Small intestine (tissue), 7 donors: ENCODE data around the gene KLHL42. TPM values are rescaled to one million over a fixed set of nuclear protein-coding genes. Genes with fewer than 3 reads are reported as not detected.
"Not testable (repeated sequence)": the region's sequence is repeated elsewhere in the genome, so short reads cannot be mapped to it uniquely, and the experiment has no call there.

Source experiments
- DNase-seq, 2 donors: peaks; one replicate each; pipeline versions ENCODE4 v3.0.0 to v3.0.0-alpha.2; 2013
- FAIRE-seq: peaks from 2 replicates; lab custom pipeline; 2012; peaks lifted over from hg19 to GRCh38; lab: Jason Lieb, UNC
- H3K27ac ChIP-seq, 3 donors: one replicate each; pipeline ENCODE4 v1.5.1; 2013; ENCODE audit warnings: low read length in 2 of 3, mild to moderate bottlenecking in 2 of 3, control low read depth in 1 of 3, inconsistent platforms in 1 of 3, low read depth in 1 of 3, moderate library complexity in 1 of 3
- H3K27me3 ChIP-seq, 3 donors: one replicate each; pipeline ENCODE4 v1.6.1; 2013; ENCODE audit warnings: low read length in 3 of 3, inconsistent platforms in 1 of 3; ENCODE audit not compliant: control insufficient read depth in 3 of 3, insufficient read depth in 3 of 3
- H3K36me3 ChIP-seq, 3 donors: one replicate each; pipeline ENCODE4 v1.6.1; 2013; ENCODE audit warnings: low read length in 3 of 3, inconsistent platforms in 1 of 3, low read depth in 1 of 3, mild to moderate bottlenecking in 1 of 3, moderate library complexity in 1 of 3; ENCODE audit not compliant: control insufficient read depth in 3 of 3, insufficient read depth in 2 of 3
- H3K4me1 ChIP-seq, 3 donors: one replicate each; pipeline ENCODE4 v1.6.1; 2013; ENCODE audit warnings: low read length in 2 of 3, inconsistent platforms in 1 of 3, low read depth in 1 of 3, mild to moderate bottlenecking in 1 of 3, moderate library complexity in 1 of 3; ENCODE audit not compliant: control insufficient read depth in 3 of 3, insufficient read depth in 2 of 3
- H3K4me3 ChIP-seq, 3 donors: one replicate each; pipeline ENCODE4 v1.5.1; 2013; ENCODE audit warnings: low read length in 3 of 3, control low read depth in 1 of 3, inconsistent platforms in 1 of 3, low read depth in 1 of 3, mild to moderate bottlenecking in 1 of 3, moderate library complexity in 1 of 3
- H3K9me3 ChIP-seq, 2 donors: one replicate each; pipeline ENCODE4 v1.6.1; 2013; ENCODE audit warnings: low read depth in 1 of 2, low read length in 1 of 2; ENCODE audit not compliant: control insufficient read depth in 2 of 2, insufficient read depth in 1 of 2
- WGBS, 3 donors: extraction: QIAGEN DNeasy Blood & Tissue Kit; methylation state at CpG; one replicate each; pipeline ENCODE4 v1.1.7; 2013; 5-methylcytosine and 5-hydroxymethylcytosine counted together
- polyA plus RNA-seq, 4 donors: library from polyadenylated mRNA; stranded (reverse) in 3 of 4; unstranded in 1 of 4; fragments of 200-250 nt in 3 of 4; fragments of 120-200 nt in 1 of 4; gene quantifications; one replicate each; pipeline versions ENCODE4 v1.2.1 to v1.2.3, GENCODE V29; 2013
- donor health status: healthy with polysubstance abuse.
- donor health status: control.
- donor health status: control.
- donor health status: Bipolar disorder and iron deficiency.
- donor health status: healthy.

Gene KLHL42
- polyA plus RNA-seq, 4 donors, result 2.2 to 16.6 (median 4.6) TPM

DNA sequence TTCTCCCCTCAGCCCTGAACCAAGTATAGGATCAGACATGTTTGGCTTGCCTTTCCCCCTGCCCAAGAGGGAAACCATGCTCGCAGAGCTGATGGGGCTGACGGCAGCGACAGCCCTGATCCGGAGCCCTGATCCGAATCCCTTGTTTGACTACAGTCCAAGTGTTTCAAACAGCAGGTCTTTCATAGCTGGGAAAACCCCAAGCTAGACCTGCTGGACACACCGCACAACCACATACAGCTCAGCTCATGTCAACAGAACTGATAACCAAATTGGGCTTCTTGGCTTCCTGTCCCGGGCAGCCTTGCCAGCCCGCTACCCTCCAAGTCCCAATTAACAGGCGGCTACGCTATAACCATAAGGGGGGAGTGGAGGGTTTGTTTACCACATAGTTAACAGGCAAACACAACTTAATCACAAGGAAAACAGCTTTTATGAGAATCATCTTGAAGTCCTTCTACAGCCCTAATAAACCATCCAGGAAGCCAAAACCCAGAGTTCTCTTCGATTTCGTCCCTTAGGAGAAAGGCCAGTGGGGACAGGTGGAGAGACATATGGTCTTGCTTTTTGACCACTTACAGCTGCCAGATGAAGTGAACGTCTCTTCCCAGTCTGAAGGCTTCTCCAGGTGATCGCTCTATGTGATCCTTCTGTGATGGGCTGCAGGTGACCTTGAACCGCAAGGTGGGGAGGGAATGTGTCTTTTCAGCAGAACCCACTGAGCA lies 64.5 kb downstream of the KLHL42 start:
- Histone ChIP-seq H3K9me3 (no peaks in the 10 kb centered on the region), H3K27me3 (no peaks in the 10 kb centered on the region), H3K4me1 (peaks cover 0 to 10% (median 3%) of the 10 kb centered on the region in 3 donors), H3K36me3 (no peaks in the 10 kb centered on the region), H3K27ac (no peak overlapping the region), H3K4me3 (no peak overlapping the region)
- no peak for FAIRE-seq
- WGBS, 3 donors, result 58 to 74% (median 59%) methylated on average over 15 of the region's 15 CpGs
- DNase-seq, result no peak

DNA sequence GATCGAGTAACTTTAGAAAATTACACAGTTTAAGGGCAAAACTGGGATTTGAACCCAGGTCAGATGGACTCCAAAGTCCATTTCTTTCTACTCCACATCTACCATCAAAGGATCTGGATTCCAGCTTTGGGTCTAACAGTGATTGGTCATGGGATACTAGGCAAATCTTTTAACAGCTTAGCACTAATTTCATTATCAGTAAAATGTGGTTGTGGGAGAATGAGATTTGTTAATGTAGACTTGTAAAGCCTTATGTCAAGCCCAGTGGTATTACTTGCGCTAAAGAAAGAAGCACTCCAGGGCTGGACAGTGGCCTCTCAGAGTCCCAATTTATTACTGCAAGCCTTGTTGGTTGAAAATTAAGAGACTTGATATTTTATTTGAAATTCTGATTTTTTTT lies 65.2 kb downstream of the KLHL42 start:
- DNase-seq (no peak), FAIRE-seq (no peak)
- Histone ChIP-seq H3K27ac (no peak overlapping the region), H3K4me1 (peaks cover 0 to 10% (median 3%) of the 10 kb centered on the region in 3 donors), H3K9me3 (no peaks in the 10 kb centered on the region), H3K4me3 (no peak overlapping the region), H3K36me3 (no peaks in the 10 kb centered on the region), H3K27me3 (no peaks in the 10 kb centered on the region)
- whole genome bisulfite sequencing, 3 donors, result 90 to 98% (median 95%) methylated on average over 2 of the region's 2 CpGs

DNA sequence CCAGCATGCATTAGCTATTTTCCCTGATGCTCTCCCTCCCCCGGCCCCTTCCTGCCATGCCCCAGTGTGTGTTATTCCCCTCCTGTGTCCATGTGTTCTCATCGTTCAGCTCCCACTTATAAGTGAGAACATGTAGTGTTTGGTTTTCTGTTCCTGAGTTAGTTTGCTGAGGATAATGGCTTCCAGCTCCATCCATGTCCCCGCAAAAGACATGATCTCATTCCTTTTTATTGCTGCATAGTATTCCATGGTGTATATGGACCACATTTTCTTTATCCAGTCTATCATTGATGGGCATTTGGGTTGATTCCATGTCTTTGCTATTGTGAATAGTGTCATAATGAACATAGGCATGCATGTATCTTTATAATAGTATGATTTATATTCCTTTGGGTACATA lies 65.7 kb downstream of the KLHL42 start:
- not testable (repeated sequence) for H3K9me3 ChIP-seq, H3K4me3 ChIP-seq, H3K27ac ChIP-seq, H3K27me3 ChIP-seq, DNase-seq, FAIRE-seq, H3K36me3 ChIP-seq, H3K4me1 ChIP-seq
- WGBS, 3 donors, result 92 to 98% (median 93%) methylated on average over 3 of the region's 3 CpGs

DNA sequence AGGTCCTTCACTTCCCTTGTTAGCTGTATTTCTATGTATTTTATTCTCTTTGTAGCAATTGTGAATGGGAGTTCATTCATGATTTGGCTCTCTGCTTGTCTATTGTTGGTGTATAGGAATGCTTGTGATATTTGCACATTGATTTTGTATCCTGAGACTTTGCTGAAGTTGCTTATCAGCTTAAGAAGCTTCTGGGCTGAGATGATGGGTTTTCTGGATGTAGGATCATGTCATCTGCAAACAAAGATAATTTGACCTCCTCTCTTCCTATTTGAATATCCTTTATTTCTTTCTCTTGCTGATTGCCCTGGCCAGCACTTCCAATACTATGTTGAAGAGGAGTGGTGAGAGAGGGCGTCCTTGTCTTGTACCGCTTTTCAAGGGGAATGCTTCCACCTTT lies 67.3 kb downstream of the KLHL42 start:
- not testable (repeated sequence) for H3K4me1 ChIP-seq, H3K4me3 ChIP-seq, DNase-seq, FAIRE-seq, H3K27ac ChIP-seq, H3K36me3 ChIP-seq, H3K9me3 ChIP-seq, H3K27me3 ChIP-seq
- 97 to 100% (median 98%) methylated on average over 2 of the region's 2 CpGs for WGBS, 3 donors

DNA sequence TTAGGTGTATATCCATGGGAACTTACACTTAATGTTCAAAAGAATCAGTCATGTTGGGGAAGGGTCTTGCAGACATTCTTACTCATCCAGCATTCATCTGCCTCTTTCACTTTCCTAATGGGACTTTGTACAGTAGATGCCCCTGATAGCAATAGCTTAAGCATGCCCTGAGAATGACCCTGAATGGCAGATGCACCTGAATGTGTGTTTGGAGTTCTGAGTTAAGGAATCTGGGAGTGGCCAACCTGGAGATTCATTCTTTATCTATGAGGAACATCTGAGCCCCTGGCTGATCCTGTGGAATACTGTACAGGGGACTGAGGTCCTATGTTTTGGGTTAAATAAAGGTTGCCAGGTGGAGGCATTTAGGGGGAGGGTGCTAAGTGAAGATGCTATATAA lies 71.3 kb downstream of the KLHL42 start:
- DNase-seq, result no peak
- H3K27ac ChIP-seq, result no peak overlapping the region
- H3K27me3 ChIP-seq, result no peaks in the 10 kb centered on the region
- H3K36me3 ChIP-seq, result no peaks in the 10 kb centered on the region
- H3K4me1 ChIP-seq, result no peaks in the 10 kb centered on the region
- no peak overlapping the region for H3K4me3 ChIP-seq
- FAIRE-seq, result no peak
- H3K9me3 ChIP-seq, result no peaks in the 10 kb centered on the region

DNA sequence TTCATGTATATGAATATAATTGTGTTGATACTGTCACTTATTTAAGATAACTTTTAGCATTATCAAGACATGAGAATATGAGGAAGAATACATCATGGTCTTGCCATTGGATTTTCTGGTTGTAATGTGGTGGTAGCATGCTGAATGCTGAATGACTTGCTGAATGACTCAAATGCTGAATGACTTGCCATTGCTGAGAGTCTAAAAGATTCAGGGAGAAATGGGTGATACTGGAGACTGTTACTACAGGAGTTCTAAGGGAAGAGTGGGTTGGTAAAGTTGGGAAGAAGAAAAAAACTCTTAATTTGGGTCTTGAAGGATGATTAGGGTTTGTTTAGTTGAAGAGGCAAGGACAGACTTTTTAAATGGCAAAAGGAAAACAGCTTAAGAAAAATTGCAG lies 72.1 kb downstream of the KLHL42 start:
- Histone ChIP-seq H3K27ac (no peak overlapping the region), H3K9me3 (no peaks in the 10 kb centered on the region), H3K36me3 (no peaks in the 10 kb centered on the region), H3K4me1 (no peaks in the 10 kb centered on the region), H3K27me3 (no peaks in the 10 kb centered on the region), H3K4me3 (no peak overlapping the region)
- DNase-seq (no peak), FAIRE-seq (no peak)

Other genes starting within 250 kb of the KLHL42 start
- gene REP15, start 83.8 kb upstream of the KLHL42 start, polyA plus RNA-seq, result 10 to 100 TPM; 17.2 to 58.8 (median 30.1) TPM
- 10 to 100 TPM; 45.1 to 84.2 (median 66.1) TPM for gene MRPS35, start 69.4 kb upstream of the KLHL42 start, polyA plus RNA-seq
- under 1 TPM in 1 of 4 donors, not detected in 3; 0.06 TPM for gene MANSC4, start within 50 bp of the KLHL42 start, polyA plus RNA-seq
- gene PTHLH, start 192.5 kb downstream of the KLHL42 start, polyA plus RNA-seq, result under 1 TPM in 3 of 4 donors, not detected in 1; 0.15 to 0.55 (median 0.54) TPM